ENCODE results near the gene PIP4K2A.

Gene PIP4K2A

GRCh38 chr10:22667093-22667480, 47.3 kb downstream of the PIP4K2A start:
- H3K4me2 ChIP-seq (ENCODE audit: low read depth, low read length, poor library complexity, severe bottlenecking): peak overlapping the region; percentile 93
- peaks cover 95% of the 10 kb centered on the region for H3K79me2 ChIP-seq (ENCODE audit: insufficient read depth, low read length)
- H3K9me3 ChIP-seq (ENCODE audit: insufficient read depth, low read depth, low read length): no peaks in the 10 kb centered on the region
- no peaks in the 10 kb centered on the region for H3K36me3 ChIP-seq (ENCODE audit: insufficient read depth, low read length)
- H4K20me1 ChIP-seq (ENCODE audit: insufficient read depth, low read length, poor library complexity, severe bottlenecking): peaks cover 40% of the 10 kb centered on the region
- peaks cover 54% of the 10 kb centered on the region for H3K4me1 ChIP-seq (ENCODE audit: insufficient read depth, low read length, poor library complexity, severe bottlenecking)
- peak overlapping the region; percentile 71 for H3K9ac ChIP-seq (ENCODE audit: low read depth, low read length, poor library complexity, severe bottlenecking)
- no peak for TF ChIP-seq EZH2phosphoT487 (IDR thresholded peaks at IDR 0.05; ENCODE audit: borderline replicate concordance)
- TF ChIP-seq CTCF (conservative IDR thresholded peaks at IDR 0.05; ENCODE audit: low read length): no peak
- no peak overlapping the region for H2AFZ ChIP-seq (ENCODE audit: low read length)
- H3F3A ChIP-seq (ENCODE audit: low read depth): peaks cover 11% of the 10 kb centered on the region; the same call in 1 of the 2 replicates
- peak overlapping the region; percentile 72 for H3K4me3 ChIP-seq (ENCODE audit: low read length, poor library complexity, severe bottlenecking)
- H3K9me2 ChIP-seq (replicated peaks; ENCODE audit: low read depth, low read length): no peaks in the 10 kb centered on the region
- no peaks in the 10 kb centered on the region for H3K27me3 ChIP-seq (ENCODE audit: insufficient read depth, low read length, poor library complexity, severe bottlenecking)

- H3K9ac ChIP-seq (ENCODE audit: low read depth, low read length, poor library complexity, severe bottlenecking): peak overlapping the region; percentile 71
- no peaks in the 10 kb centered on the region for H3K36me3 ChIP-seq (ENCODE audit: insufficient read depth, low read length)
- no peak overlapping the region for H2AFZ ChIP-seq (ENCODE audit: low read length)
- peaks cover 36% of the 10 kb centered on the region for H4K20me1 ChIP-seq (ENCODE audit: insufficient read depth, low read length, poor library complexity, severe bottlenecking)
- peaks cover 50% of the 10 kb centered on the region for H3K4me1 ChIP-seq (ENCODE audit: insufficient read depth, low read length, poor library complexity, severe bottlenecking)
- H3K4me2 ChIP-seq (ENCODE audit: low read depth, low read length, poor library complexity, severe bottlenecking): peak overlapping the region; percentile 93
- peaks cover 95% of the 10 kb centered on the region for H3K79me2 ChIP-seq (ENCODE audit: insufficient read depth, low read length)
- no peak for TF ChIP-seq CTCF (conservative IDR thresholded peaks at IDR 0.05; ENCODE audit: low read length)
- TF ChIP-seq EZH2phosphoT487 (IDR thresholded peaks at IDR 0.05; ENCODE audit: borderline replicate concordance): no peak
- H3K27me3 ChIP-seq (ENCODE audit: insufficient read depth, low read length, poor library complexity, severe bottlenecking): no peaks in the 10 kb centered on the region
- no peaks in the 10 kb centered on the region for H3K9me3 ChIP-seq (ENCODE audit: insufficient read depth, low read depth, low read length)
- peak overlapping the region; percentile 72 for H3K4me3 ChIP-seq (ENCODE audit: low read length, poor library complexity, severe bottlenecking)
- H3K9me2 ChIP-seq (replicated peaks; ENCODE audit: low read depth, low read length): no peaks in the 10 kb centered on the region
- H3F3A ChIP-seq (ENCODE audit: low read depth): peaks cover 11% of the 10 kb centered on the region; the same call in 1 of the 2 replicates
Observed at GRCh38 chr10:22666287-22667092, 47.9 kb downstream of the PIP4K2A start.

- H3K9ac ChIP-seq (ENCODE audit: low read depth, low read length, poor library complexity, severe bottlenecking): no peak overlapping the region
- H3F3A ChIP-seq (ENCODE audit: low read depth): peaks cover 11% of the 10 kb centered on the region; the same call in 1 of the 2 replicates
- H3K9me3 ChIP-seq (ENCODE audit: insufficient read depth, low read depth, low read length): no peaks in the 10 kb centered on the region
- H4K20me1 ChIP-seq (ENCODE audit: insufficient read depth, low read length, poor library complexity, severe bottlenecking): peaks cover 31% of the 10 kb centered on the region
- H3K9me2 ChIP-seq (replicated peaks; ENCODE audit: low read depth, low read length): no peaks in the 10 kb centered on the region
- H3K27me3 ChIP-seq (ENCODE audit: insufficient read depth, low read length, poor library complexity, severe bottlenecking): no peaks in the 10 kb centered on the region
- peaks cover 95% of the 10 kb centered on the region for H3K79me2 ChIP-seq (ENCODE audit: insufficient read depth, low read length)
- H3K4me3 ChIP-seq (ENCODE audit: low read length, poor library complexity, severe bottlenecking): no peak overlapping the region
- H3K36me3 ChIP-seq (ENCODE audit: insufficient read depth, low read length): no peaks in the 10 kb centered on the region
- H3K4me1 ChIP-seq (ENCODE audit: insufficient read depth, low read length, poor library complexity, severe bottlenecking): peaks cover 50% of the 10 kb centered on the region
- H2AFZ ChIP-seq (ENCODE audit: low read length): no peak overlapping the region
- TF ChIP-seq EZH2phosphoT487 (IDR thresholded peaks at IDR 0.05; ENCODE audit: borderline replicate concordance) (no peak), CTCF (conservative IDR thresholded peaks at IDR 0.05; ENCODE audit: low read length) (no peak)
- no peak overlapping the region for H3K4me2 ChIP-seq (ENCODE audit: low read depth, low read length, poor library complexity, severe bottlenecking)
Observed at GRCh38 chr10:22665329-22665728, 49.0 kb downstream of the PIP4K2A start.

Measured in Loucy (cell line).